Measurements from ENCODE around the gene SESN3.

SESN3 gene

DNA sequence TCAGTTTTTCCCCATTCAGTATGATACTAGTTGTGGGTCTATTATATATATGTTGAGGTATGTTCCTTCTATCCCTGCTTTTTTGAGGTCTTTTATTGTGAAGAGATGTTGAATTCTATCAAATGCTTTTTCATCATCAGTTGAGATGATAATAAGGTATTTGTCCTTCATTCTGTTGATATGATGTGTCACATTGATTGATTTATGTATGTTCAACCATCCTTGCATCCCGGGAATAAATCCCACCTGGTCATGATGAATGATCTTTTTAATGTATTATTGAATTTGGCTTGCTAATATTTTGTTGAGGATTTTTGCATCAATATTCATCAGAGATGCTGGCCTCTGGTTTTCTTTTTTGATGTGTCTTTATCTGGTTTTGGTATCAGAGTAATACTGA is 115.4 kb downstream of the SESN3 start:
- DNase-seq (ENCODE audit: low spot score) = no peak
